ENCODE measurements around the gene ECHDC3. TPM values are rescaled to one million over a fixed set of nuclear protein-coding genes. Genes with fewer than 3 reads are reported as not detected.

The ECHDC3 gene
- total RNA-seq, 3 donors from 2014 or later (not counting 1 experiment from before 2014, with no cell fraction given): 0.38 to 4.8 TPM; not detected in 1

- H3K27me3 Mint-ChIP-seq (ENCODE audit: low read depth in 2 of 2): no peaks in the 10 kb centered on the region
- H3K4me3 Mint-ChIP-seq: no peak overlapping the region
- H3K9me3 ChIP-seq (ENCODE audit: control insufficient read depth, insufficient read depth, low read length): no peaks in the 10 kb centered on the region
- no peak for ATAC-seq
- H3K4me1 ChIP-seq (ENCODE audit: control insufficient read depth, insufficient read depth, low read length): no peaks in the 10 kb centered on the region
- TF ChIP-seq, protein P1, sequence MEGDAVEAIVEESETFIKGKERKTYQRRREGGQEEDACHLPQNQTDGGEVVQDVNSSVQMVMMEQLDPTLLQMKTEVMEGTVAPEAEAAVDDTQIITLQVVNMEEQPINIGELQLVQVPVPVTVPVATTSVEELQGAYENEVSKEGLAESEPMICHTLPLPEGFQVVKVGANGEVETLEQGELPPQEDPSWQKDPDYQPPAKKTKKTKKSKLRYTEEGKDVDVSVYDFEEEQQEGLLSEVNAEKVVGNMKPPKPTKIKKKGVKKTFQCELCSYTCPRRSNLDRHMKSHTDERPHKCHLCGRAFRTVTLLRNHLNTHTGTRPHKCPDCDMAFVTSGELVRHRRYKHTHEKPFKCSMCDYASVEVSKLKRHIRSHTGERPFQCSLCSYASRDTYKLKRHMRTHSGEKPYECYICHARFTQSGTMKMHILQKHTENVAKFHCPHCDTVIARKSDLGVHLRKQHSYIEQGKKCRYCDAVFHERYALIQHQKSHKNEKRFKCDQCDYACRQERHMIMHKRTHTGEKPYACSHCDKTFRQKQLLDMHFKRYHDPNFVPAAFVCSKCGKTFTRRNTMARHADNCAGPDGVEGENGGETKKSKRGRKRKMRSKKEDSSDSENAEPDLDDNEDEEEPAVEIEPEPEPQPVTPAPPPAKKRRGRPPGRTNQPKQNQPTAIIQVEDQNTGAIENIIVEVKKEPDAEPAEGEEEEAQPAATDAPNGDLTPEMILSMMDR (IDR thresholded peaks at IDR 0.05): no peak
- no peak overlapping the region for H3K27ac Mint-ChIP-seq
- H3K36me3 Mint-ChIP-seq: no peaks in the 10 kb centered on the region
- no peaks in the 10 kb centered on the region for H3K27me3 ChIP-seq (ENCODE audit: control insufficient read depth, insufficient read depth, low read length)
- no peaks in the 10 kb centered on the region for H3K36me3 ChIP-seq (ENCODE audit: control insufficient read depth, insufficient read depth, low read length)
- no peak overlapping the region for H3K4me3 ChIP-seq (ENCODE audit: low read length)
- H3K27ac ChIP-seq (ENCODE audit: low read length): no peak overlapping the region
- H3K9me3 Mint-ChIP-seq: no peaks in the 10 kb centered on the region
- intact Hi-C loops (cut with micrococcal nuclease): no loop called here
- no peaks in the 10 kb centered on the region for H3K4me1 Mint-ChIP-seq
- no peak for DNase-seq
- 83% methylated on average over 2 of the region's 2 CpGs for whole genome bisulfite sequencing (ENCODE audit: insufficient coverage)
Measured at GRCh38 chr10:11796474-11796873, 54.3 kb downstream of the ECHDC3 start.

GRCh38 chr10:11797281-11797680 lies 55.1 kb downstream of the ECHDC3 start:
- intact Hi-C loops (cut with micrococcal nuclease): no loop called here
- Histone ChIP-seq H3K4me1 (ENCODE audit: control insufficient read depth, insufficient read depth, low read length) (no peaks in the 10 kb centered on the region), H3K27me3 (ENCODE audit: control insufficient read depth, insufficient read depth, low read length) (no peaks in the 10 kb centered on the region), H3K9me3 (ENCODE audit: control insufficient read depth, insufficient read depth, low read length) (no peaks in the 10 kb centered on the region), H3K36me3 (ENCODE audit: control insufficient read depth, insufficient read depth, low read length) (no peaks in the 10 kb centered on the region), H3K4me3 (ENCODE audit: low read length) (no peak overlapping the region), H3K27ac (ENCODE audit: low read length) (no peak overlapping the region)
- whole genome bisulfite sequencing (ENCODE audit: insufficient coverage): 94% methylated on average over 10 of the region's 10 CpGs
- H3K27ac Mint-ChIP-seq: no peak overlapping the region
- DNase-seq: no peak
- H3K27me3 Mint-ChIP-seq (ENCODE audit: low read depth in 2 of 2): no peaks in the 10 kb centered on the region
- H3K4me3 Mint-ChIP-seq: no peak overlapping the region
- TF ChIP-seq, protein P1 (IDR thresholded peaks at IDR 0.05): no peak
- H3K4me1 Mint-ChIP-seq: no peaks in the 10 kb centered on the region
- H3K9me3 Mint-ChIP-seq: no peaks in the 10 kb centered on the region
- no peaks in the 10 kb centered on the region for H3K36me3 Mint-ChIP-seq
- no peak for ATAC-seq

DNA sequence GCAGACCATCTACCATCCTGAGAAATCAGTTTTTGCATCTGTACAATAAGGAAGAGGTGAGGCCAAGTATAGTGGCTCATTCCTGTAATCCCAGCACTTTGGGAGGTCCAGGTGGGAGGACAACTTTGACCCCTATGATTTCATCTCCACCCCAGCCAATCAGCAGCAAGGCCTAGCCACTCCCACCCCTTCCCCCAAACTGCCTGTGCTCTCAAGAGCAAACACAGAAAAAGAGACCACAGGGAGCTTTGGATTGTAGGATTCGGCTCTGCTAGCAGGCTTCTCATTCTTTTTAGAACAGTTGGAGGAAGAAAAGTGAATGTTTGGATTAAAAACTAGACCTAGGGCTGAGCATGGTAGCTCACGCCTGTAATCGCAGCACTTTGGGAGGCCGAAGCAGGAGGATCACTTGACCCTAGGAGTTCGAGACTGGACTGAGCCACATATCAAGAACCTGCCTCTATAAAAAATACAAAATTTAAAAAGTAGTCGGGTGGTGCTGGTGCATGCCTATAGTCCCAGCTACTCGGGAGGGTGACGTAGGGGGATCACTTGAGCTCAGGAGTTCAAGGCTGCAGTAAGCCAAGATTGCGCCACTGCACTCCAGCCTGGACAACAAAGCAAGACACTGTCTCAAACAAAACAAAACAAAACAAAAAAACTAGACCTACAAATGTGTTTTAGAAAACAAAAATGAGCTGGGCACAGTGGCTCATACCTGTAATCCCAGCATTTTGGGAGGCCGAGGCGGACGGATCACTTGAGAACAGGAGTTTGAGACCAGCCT lies 55.9 kb downstream of the ECHDC3 start:
- Mint-ChIP-seq H3K36me3 (no peaks in the 10 kb centered on the region), H3K27ac (no peak overlapping the region), H3K9me3 (no peaks in the 10 kb centered on the region), H3K27me3 (ENCODE audit: low read depth in 2 of 2) (no peaks in the 10 kb centered on the region), H3K4me1 (no peaks in the 10 kb centered on the region), H3K4me3 (no peak overlapping the region)
- TF ChIP-seq, protein P1 (IDR thresholded peaks at IDR 0.05): no peak
- ATAC-seq (no peak), DNase-seq (no peak)
- H3K36me3 ChIP-seq (ENCODE audit: control insufficient read depth, insufficient read depth, low read length): no peaks in the 10 kb centered on the region
- H3K4me3 ChIP-seq (ENCODE audit: low read length): no peak overlapping the region
- H3K27ac ChIP-seq (ENCODE audit: low read length): no peak overlapping the region
- intact Hi-C loops (cut with micrococcal nuclease): no loop called here
- WGBS (ENCODE audit: insufficient coverage): 91% methylated on average over 12 of the region's 12 CpGs
- no peaks in the 10 kb centered on the region for H3K27me3 ChIP-seq (ENCODE audit: control insufficient read depth, insufficient read depth, low read length)
- H3K4me1 ChIP-seq (ENCODE audit: control insufficient read depth, insufficient read depth, low read length): no peaks in the 10 kb centered on the region
- H3K9me3 ChIP-seq (ENCODE audit: control insufficient read depth, insufficient read depth, low read length): no peaks in the 10 kb centered on the region

Data from natural killer cell (primary cell).